ENCODE measurements around the gene PHOSPHO1. TPM values are rescaled to one million over a fixed set of nuclear protein-coding genes. Genes with fewer than 3 reads are reported as not detected.

PHOSPHO1 gene
- total and polyA plus RNA-seq, 7 donors = 0.38 TPM; not detected in 6

DNA sequence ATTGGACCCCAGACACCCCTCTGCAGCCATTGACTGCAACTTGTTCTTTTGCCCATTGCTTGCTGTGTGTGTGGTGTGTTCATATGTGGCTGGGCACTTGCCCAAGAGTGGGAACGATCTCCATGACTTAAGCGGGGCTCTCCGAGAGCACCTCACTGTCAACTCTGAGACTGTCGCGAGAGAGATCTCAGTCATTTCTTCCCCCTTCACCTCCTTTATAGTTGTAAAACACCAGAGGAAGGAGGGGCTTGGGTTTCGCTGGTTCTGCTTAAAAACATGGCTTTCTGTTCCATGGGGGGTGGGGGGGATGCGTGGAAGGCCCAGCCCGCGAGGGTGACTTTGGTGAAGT lies 7.4 kb downstream of the PHOSPHO1 start:
- TF ChIP-seq POLR2A (IDR thresholded peaks at IDR 0.05) = no peak
- TF ChIP-seq, protein P1, sequence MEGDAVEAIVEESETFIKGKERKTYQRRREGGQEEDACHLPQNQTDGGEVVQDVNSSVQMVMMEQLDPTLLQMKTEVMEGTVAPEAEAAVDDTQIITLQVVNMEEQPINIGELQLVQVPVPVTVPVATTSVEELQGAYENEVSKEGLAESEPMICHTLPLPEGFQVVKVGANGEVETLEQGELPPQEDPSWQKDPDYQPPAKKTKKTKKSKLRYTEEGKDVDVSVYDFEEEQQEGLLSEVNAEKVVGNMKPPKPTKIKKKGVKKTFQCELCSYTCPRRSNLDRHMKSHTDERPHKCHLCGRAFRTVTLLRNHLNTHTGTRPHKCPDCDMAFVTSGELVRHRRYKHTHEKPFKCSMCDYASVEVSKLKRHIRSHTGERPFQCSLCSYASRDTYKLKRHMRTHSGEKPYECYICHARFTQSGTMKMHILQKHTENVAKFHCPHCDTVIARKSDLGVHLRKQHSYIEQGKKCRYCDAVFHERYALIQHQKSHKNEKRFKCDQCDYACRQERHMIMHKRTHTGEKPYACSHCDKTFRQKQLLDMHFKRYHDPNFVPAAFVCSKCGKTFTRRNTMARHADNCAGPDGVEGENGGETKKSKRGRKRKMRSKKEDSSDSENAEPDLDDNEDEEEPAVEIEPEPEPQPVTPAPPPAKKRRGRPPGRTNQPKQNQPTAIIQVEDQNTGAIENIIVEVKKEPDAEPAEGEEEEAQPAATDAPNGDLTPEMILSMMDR (IDR thresholded peaks at IDR 0.05) = no peak
- no peak for TF ChIP-seq POLR2AphosphoS5 (IDR thresholded peaks at IDR 0.05)
- TF ChIP-seq EP300 (IDR thresholded peaks at IDR 0.05) = no peak
- Histone ChIP-seq H3K4me3 (no peak overlapping the region), H3K4me1 (peaks cover 0 to 19% (median 17%) of the 10 kb centered on the region in 4 donors), H3K27ac (no peak overlapping the region), H3K36me3 (no peaks in the 10 kb centered on the region), H3K9me3 (no peaks in the 10 kb centered on the region), H3K27me3 (peaks cover 24 to 80% (median 66%) of the 10 kb centered on the region in 3 donors)
- DNase-seq = no peak
- 9 to 30% methylated on average over 9 of the region's 9 CpGs for WGBS, 2 donors
- intact Hi-C loops (cut with DNase I) = no loop called here

DNA sequence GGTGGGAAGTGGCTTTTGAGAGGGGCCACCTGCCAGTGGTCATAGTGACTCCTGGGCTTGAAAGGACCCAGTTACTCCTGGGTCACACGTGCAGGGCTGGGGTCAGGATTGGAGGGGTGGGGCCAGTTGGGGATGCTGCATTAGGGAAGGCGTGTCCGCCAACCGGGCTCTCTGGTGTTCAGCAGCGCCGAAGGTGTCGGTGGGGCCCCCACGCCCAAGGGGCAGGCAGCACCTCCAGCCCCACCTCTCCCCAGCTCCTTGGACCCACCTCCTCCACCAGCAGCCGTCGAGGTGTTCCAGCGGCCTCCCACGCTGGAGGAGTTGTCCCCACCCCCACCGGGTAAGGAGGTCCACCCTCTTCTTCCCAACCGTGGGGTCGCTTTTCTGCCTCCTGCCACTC lies 10.6 kb downstream of the PHOSPHO1 start:
- TF ChIP-seq, protein P1 (IDR thresholded peaks at IDR 0.05) = no peak
- no peak for TF ChIP-seq POLR2A (IDR thresholded peaks at IDR 0.05)
- no peak for TF ChIP-seq EP300 (IDR thresholded peaks at IDR 0.05)
- TF ChIP-seq POLR2AphosphoS5 (IDR thresholded peaks at IDR 0.05) = no peak
- no peak for DNase-seq
- no peak overlapping the region for H3K27ac ChIP-seq
- no peak overlapping the region for H3K4me3 ChIP-seq
- H3K36me3 ChIP-seq = no peaks in the 10 kb centered on the region
- intact Hi-C loops (cut with DNase I) = no loop called here
- 58 to 80% methylated on average over 15 of the region's 15 CpGs for WGBS, 2 donors
- no peaks in the 10 kb centered on the region for H3K9me3 ChIP-seq
- H3K4me1 ChIP-seq = peaks cover 0 to 19% (median 17%) of the 10 kb centered on the region in 4 donors
- peaks cover 19 to 57% (median 46%) of the 10 kb centered on the region in 3 donors for H3K27me3 ChIP-seq

DNA sequence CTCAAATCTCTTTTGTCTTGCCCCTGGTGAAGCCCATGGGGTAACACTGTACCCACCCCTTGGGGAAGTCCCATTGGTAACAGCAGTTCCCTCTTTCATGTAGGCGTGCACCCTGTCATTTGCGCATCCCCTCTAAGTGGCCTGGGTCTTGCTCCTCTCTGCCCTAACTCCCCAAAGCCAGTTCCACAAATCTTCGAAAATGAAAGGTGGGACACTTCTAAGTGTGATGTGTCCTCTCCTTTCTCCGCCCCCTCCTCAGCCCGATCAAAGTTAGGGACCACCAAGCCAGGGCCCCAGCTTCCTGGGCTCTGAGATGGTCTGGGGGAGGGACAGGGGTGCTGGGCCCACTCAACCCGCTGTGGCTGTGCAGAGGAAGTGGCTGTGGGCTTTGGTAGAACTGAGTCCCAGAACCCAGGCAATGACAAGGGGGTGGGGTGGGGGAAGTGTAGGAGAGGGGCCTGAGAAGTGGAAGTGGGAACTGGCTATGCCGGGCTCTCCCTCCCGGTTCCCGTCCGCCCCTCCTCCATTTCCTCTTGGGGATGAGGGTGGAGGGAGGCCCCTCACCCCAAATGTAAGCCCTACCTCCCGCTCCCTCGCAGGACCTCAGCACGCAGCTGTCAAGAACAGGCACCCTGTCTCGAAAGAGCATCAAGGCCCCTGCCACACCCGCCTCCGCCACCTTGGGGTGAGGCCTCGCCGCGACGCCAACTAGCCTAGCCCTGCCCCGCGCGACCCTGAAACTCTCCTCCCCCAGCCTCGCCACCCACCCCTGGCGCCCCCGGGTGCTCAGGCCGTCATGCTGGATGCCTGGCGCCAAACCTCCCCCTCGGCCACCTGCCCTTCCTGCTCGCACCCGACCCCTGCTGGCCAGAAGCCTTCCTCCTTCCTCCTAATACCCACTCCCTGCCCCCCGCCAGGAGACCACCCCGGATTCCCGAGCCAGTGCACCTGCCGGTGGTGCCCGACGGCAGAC lies 11.4 kb downstream of the PHOSPHO1 start:
- DNase-seq = no peak
- Histone ChIP-seq H3K27ac (no peak overlapping the region), H3K4me3 (no peak overlapping the region), H3K9me3 (no peaks in the 10 kb centered on the region), H3K4me1 (peaks cover 0 to 11% (median 10%) of the 10 kb centered on the region in 4 donors), H3K27me3 (peaks cover 11 to 49% (median 38%) of the 10 kb centered on the region in 3 donors), H3K36me3 (no peaks in the 10 kb centered on the region)
- TF ChIP-seq, protein P1 (IDR thresholded peaks at IDR 0.05) = no peak
- no peak for TF ChIP-seq POLR2AphosphoS5 (IDR thresholded peaks at IDR 0.05)
- TF ChIP-seq POLR2A (IDR thresholded peaks at IDR 0.05) = no peak
- no peak for TF ChIP-seq EP300 (IDR thresholded peaks at IDR 0.05)
- intact Hi-C loops (cut with DNase I) = no loop called here
- WGBS, 2 donors = 26 to 36% methylated on average over 37 of the region's 37 CpGs

DNA sequence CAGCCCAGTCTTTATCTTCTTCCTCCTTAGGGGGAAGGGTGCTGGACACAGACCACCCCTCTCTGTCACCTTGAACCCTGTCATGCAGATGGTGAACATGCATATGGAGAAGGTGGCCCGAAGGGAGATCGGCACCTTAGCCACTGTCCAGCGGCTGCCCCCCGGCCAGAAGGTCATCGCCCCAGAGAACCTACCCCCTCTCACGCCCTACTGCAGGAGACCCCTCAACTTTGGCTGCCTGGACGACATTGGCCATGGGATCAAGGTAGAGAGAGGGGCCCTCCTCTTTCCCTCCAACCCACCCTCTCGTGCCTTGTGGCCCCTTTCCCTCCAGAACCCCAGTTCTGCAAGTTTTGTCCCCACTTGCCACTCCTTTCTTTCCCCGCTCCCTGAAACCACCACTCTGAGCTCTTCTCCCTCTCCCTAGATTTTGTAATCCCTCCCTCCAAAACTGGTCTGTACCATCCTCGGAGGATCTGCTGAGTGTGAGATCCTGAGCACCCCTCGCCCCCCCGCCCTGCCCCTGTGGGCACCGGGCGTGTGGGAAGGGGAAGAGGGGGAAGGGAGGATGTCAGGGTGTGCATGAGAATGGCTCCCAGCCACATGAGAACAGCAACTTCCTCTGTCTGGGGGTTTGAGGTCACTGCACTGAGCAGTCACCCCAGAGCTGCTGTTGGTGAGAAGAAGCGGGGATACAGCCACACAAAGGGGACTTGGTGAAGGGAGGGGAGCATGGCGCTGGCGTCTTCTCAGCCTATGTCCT lies 12.8 kb downstream of the PHOSPHO1 start:
- peak overlapping the region in 2 of 4 donors; percentile 32 to 42 for H3K27ac ChIP-seq
- TF ChIP-seq, protein P1 (IDR thresholded peaks at IDR 0.05) = no peak
- TF ChIP-seq EP300 (IDR thresholded peaks at IDR 0.05) (no peak), POLR2AphosphoS5 (IDR thresholded peaks at IDR 0.05) (peak in 1 of 4 donors; percentile 27), POLR2A (IDR thresholded peaks at IDR 0.05) (no peak)
- H3K9me3 ChIP-seq = no peaks in the 10 kb centered on the region
- H3K4me3 ChIP-seq = no peak overlapping the region
- no peaks in the 10 kb centered on the region for H3K36me3 ChIP-seq
- no peaks in the 10 kb centered on the region for H3K4me1 ChIP-seq
- DNase-seq = peak; percentile 75
- peaks cover 4 to 35% (median 24%) of the 10 kb centered on the region in 3 donors for H3K27me3 ChIP-seq
- 62 to 76% methylated on average over 17 of the region's 17 CpGs for WGBS, 2 donors
- intact Hi-C loops (cut with DNase I) = no loop called here
